Tongue (tissue), 2 donors: ENCODE results near the gene CDHR5. TPM values are rescaled to one million over a fixed set of nuclear protein-coding genes. Genes with fewer than 3 reads are reported as not detected.
"Not testable (repeated sequence)": the region's sequence is repeated elsewhere in the genome, so short reads cannot be mapped to it uniquely, and the experiment has no call there.

Source experiments
- DNase-seq: peaks from one replicate; pipeline ENCODE4 v3.0.0-alpha.2; 2015
- total RNA-seq: library from RNA; depleted of rRNA; stranded (reverse); fragments of >200 nt; gene quantifications from one replicate; pipeline ENCODE4 v1.2.3, GENCODE V29; 2014

CDHR5 gene, protein sequence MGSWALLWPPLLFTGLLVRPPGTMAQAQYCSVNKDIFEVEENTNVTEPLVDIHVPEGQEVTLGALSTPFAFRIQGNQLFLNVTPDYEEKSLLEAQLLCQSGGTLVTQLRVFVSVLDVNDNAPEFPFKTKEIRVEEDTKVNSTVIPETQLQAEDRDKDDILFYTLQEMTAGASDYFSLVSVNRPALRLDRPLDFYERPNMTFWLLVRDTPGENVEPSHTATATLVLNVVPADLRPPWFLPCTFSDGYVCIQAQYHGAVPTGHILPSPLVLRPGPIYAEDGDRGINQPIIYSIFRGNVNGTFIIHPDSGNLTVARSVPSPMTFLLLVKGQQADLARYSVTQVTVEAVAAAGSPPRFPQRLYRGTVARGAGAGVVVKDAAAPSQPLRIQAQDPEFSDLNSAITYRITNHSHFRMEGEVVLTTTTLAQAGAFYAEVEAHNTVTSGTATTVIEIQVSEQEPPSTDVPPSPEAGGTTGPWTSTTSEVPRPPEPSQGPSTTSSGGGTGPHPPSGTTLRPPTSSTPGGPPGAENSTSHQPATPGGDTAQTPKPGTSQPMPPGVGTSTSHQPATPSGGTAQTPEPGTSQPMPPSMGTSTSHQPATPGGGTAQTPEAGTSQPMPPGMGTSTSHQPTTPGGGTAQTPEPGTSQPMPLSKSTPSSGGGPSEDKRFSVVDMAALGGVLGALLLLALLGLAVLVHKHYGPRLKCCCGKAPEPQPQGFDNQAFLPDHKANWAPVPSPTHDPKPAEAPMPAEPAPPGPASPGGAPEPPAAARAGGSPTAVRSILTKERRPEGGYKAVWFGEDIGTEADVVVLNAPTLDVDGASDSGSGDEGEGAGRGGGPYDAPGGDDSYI
- total RNA-seq, result not detected

GRCh38 chr11:624705-625635 lies at the start of gene CDHR5:
TSS of gene CDHR5 (minus strand) at chr11:624955. CDS start at chr11:624902, 53 bp downstream.
- DNase-seq, result no peak

GRCh38 chr11:674406-674805 lies 49.7 kb upstream of the CDHR5 start:
- no peak for DNase-seq

DNA sequence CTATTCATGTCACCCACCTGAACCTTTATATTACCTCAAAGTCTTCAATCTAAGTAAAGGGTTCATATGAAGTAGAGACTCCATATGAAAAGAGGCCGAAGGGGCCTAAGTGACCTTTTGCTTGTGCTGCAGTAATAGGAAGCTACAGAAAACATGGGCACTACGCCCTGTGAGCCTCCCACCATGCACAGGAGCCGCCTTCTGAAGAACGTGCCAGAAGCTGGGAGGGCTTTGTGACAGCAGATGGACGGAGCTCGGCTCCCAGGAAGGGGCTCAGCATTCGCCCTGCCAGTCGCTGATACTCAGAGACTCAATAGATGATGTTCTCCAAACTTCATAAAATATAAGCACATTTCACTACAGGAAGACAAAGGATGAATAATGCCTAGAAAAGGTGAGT lies 49.1 kb upstream of the CDHR5 start:
- no peak for DNase-seq

DNA sequence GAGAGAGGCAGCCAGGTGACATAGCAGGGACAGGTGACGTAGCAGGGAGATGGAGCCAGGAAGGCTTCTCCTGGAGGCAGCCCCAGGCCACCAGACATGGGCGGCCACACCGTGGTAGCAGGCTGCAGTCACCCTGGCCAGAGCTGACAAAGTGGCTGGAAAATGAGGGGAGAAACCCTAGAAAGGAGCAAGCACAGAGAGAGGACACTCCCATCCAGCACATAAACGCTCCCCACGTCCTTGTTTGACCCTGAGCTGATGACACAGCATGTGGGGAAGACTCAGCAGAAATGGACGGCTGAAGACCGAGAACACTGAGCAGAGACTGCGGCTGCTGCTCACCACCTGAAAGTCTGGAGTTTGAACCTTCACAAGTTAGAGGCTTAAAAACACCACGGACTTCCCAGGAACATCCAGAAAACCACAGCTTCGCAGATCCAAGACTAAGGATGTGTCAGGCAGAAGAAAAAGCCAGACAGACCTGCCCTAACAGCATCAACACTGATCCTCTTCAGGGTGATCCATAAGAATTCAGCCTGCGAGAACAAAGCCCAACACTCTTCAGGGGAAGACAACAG lies 41.0 kb upstream of the CDHR5 start:
- no peak for DNase-seq

- peak; percentile 96 for DNase-seq
Observed at GRCh38 chr11:665062-665703, 40.4 kb upstream of the CDHR5 start.

DNA sequence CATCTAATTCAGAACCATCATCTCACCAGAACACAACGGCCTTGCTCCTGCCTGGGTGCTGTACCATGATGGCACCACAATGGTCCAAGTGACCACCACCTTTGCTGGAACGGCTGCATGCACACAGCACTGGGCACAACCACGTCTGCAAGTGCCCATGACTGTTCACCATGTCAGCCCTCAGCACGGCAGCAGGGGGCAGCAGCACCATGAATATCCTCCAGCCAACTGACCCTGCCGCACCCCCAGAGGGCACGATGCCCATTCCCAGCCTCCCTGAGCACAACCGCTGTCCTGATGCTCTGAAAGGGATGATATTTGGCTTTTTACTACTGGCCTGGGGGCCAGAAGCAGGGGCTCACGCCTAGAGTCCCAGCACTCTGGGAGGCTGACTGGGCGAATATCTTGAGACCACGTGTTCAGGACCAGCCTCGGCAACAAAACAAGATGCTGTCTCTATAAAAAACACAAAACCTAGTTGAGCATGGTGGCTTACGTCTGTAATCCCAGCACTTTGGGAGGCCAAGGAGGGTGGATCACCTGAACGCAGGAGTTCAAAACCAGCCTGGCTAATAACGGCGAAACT lies 38.0 kb upstream of the CDHR5 start:
- peak; percentile 70 for DNase-seq

- DNase-seq, result no peak
Observed at GRCh38 chr11:660681-661444, 36.1 kb upstream of the CDHR5 start.

DNA sequence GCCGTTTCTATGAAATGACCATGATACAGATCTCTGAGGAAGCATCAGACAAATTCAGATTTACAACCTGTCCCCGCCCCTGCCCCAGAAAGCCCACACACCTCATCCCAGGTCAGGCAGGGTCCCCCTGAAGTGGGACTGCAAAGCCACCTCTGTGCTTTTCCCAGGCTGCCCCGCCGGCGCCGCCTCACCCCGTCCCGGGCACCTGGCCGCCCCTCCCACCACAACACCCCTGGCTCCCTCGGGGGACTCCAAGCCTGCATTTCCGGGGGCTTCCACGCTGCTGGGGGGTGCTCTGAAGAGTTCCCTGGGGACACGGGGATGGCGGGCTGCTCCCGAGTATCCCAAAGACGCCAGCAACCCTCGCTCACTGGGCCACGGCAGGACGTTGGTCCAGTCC lies 35.5 kb upstream of the CDHR5 start:
- no peak for DNase-seq

DNA sequence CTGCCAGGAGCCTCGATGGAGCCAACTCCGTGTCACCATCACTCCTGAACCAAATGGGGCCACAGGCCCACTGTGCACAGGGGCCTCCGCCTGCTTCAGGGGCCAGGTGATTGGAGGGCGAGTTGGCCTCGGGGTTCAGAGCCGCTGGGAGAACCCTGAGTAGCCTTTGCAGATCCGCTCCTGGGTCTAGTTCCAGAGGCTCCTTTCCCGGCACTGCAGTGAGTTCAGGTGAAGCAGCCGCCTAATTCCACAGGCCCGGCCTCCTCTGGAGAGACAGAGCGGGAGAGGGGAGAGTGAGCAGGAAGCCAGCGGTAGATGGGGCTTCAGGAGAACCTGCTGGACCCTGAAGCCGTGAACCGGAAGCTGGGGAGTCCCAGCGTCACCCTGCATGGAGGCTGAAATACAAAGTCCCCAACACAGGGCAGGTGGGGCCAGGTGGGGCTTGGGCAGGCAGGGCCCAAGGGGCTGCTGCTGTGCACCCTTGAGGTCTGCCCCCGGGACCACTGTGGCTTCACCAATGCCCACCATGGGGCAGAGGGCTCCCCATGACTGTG lies 34.9 kb upstream of the CDHR5 start:
- no peak for DNase-seq

DNA sequence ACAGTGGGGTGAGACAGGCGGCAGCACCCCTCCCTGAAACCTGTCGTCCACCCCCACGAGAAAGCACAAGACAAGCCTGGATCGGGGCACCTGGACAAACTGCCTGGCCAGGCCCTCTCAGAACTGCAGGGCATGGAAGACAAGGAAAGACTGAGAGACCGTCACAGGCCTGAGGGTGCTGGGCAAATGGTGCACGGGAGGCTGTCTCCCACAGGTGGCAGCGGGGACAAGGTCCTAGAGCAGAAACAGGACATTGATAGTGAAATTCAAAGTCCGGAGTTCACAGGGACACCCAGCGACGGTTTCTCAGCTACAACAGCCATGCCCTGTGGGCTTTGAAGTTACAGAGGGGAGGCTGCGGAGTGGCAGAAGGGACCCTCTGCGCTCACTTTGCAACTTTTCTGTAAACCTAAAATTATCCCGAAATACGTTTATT lies 33.0 kb upstream of the CDHR5 start:
- DNase-seq, result no peak

DNA sequence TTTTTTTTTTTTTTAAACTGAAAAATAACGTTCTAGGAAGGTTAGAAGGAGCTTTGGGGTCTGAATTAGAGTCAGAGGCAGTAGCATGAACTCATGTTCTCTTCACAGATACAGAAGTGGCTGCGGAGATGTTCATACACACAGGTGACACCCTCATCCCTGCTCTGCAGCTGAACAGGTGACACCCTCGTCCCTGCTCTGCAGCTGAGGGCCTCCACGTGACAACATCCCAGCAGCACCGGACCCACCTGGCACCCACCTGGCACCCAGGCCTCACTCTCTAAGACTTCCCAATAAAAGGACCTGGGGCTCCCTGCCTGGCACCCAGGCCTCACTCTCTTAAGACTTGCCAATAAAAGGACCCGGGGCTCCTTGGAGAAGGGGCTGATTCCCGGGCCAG lies 32.1 kb upstream of the CDHR5 start:
- DNase-seq, result no peak

GRCh38 chr11:656426-656825 lies 31.7 kb upstream of the CDHR5 start:
- no peak for DNase-seq

DNA sequence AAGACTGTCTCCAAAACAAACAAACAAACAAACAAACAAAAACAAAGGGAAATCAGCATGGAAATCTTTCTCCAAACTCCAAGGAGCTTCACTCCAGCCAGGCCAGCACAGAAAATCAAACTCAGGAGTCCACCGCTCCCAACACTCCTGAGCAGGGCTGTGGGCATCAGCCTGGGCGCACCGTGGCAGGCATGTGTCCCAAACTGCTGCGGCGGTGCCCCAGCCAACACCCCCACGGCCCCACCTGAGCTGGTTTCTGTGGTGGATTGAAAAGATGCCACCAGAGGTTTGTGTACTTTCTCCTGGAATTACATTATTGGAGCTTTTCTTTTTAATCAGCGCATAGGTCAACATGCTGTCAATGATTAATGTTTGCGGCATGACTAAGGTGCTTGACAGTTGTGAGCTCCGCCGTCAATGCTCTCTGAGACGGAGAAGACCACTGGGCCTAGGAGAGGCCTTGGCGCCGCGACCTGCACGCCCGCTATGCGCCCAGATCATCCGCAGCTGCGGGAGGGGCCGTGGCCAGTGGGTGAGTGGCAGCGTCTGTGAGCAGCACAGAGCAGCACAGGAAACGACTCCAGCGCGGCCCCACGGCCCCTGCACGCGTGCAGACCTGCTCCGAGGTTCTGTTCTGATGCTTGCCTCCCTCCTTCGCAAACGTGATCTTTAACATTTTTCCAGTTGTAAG lies 30.4 kb upstream of the CDHR5 start:
- DNase-seq, result no peak

- not testable (repeated sequence) for DNase-seq
Observed at GRCh38 chr11:654444-654843, 29.7 kb upstream of the CDHR5 start.

- DNase-seq, result no peak
Observed at GRCh38 chr11:653837-654236, 29.1 kb upstream of the CDHR5 start.

DNA sequence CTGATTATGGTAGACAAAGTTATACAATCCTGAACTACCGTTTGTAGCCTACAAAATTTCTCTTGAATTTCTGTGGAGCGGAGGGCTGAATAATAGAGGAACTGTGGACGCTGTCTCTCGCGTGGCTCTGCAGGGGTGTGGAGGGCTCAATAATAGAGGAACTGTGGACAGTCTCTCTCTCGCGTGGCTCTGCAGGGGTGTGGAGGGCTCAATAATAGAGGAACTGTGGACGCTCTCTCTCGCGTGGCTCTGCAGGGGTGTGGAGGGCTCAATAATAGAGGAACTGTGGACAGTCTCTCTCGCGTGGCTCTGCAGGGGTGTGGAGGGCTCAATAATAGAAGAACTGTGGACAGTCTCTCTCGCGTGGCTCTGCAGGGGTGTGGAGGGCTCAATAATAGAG lies 28.4 kb upstream of the CDHR5 start:
- DNase-seq, result not testable (repeated sequence)

- no peak for DNase-seq
Observed at GRCh38 chr11:650482-650881, 25.7 kb upstream of the CDHR5 start.

DNA sequence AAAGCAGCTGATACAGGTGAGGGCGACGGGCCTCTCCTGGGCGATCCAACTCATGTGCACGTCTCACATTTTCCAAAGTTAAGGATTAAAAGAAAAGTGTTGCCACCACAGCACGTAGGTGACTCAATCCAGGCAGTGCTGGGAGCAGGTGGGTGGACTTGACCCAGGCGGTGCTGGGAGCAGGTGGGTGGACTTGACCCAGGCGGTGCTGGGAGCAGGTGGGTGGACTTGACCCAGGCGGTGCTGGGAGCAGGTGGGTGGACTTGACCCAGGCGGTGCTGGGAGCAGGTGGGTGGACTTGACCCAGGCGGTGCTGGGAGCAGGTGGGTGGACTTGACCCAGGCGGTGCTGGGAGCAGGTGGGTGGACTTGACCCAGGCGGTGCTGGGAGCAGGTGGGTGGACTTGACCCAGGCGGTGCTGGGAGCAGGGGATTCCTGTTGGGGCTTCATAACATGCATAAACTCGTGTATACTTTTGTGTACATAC lies 23.0 kb upstream of the CDHR5 start:
- not testable (repeated sequence) for DNase-seq

- DNase-seq, result no peak
Observed at GRCh38 chr11:646214-646613, 21.5 kb upstream of the CDHR5 start.
